ENCODE results near the gene COPG2.

COPG2 gene

GRCh38 chr7:130463553-130464434 lies 204.8 kb downstream of the COPG2 start:
- DNase-seq = no peak

GRCh38 chr7:130461272-130461671 lies 207.3 kb downstream of the COPG2 start:
- DNase-seq = no peak

GRCh38 chr7:130458257-130458656 lies 210.3 kb downstream of the COPG2 start:
- peak in 1 of 2 donors; percentile 12 for DNase-seq
